ENCODE data around the gene PPP2R5B. TPM values are rescaled to one million over a fixed set of nuclear protein-coding genes. Genes with fewer than 3 reads are reported as not detected.

The PPP2R5B gene
- total RNA-seq, 1 donor from 2014 or later = 12.6 TPM

- no peak for TF ChIP-seq CTCF (IDR thresholded peaks at IDR 0.05)
- no peak for DNase-seq
- H3K9me3 Mint-ChIP-seq = no peaks in the 10 kb centered on the region
- H3K4me3 Mint-ChIP-seq = peak overlapping the region; percentile 88
- CTCF ChIA-PET = no interaction called here
- ATAC-seq (ENCODE audit: low read depth) = no peak
- intact Hi-C loops (cut with micrococcal nuclease) = loop anchor here (1.0 to 2.0 kb wide), 3 partner anchors 8 to 181 kb away; partner anchors contain the start of genes CDCA5, PPP2R5B, VPS51 and ZFPL1
- peak overlapping the region; percentile 85 for H3K27ac Mint-ChIP-seq
- POLR2A ChIA-PET = interaction anchor here (0.7 to 1.2 kb wide), 3 partner anchors 64 to 346 kb away, joined by 3 to 7 read pairs (median 4); partner anchors contain the start of gene ARL2
- H3K4me1 Mint-ChIP-seq = peaks cover 38% of the 10 kb centered on the region
- peaks cover 27% of the 10 kb centered on the region for H3K36me3 Mint-ChIP-seq (ENCODE audit: low read depth)
- no peaks in the 10 kb centered on the region for H3K27me3 Mint-ChIP-seq
These were observed 8.3 kb upstream of the PPP2R5B start for GRCh38 chr11:64916040-64916774.

- peak; percentile 97 for DNase-seq
- H3K36me3 Mint-ChIP-seq (ENCODE audit: low read depth) = peaks cover 19% of the 10 kb centered on the region
These were observed 7.5 kb upstream of the PPP2R5B start, which contains the start of gene ATG2A for GRCh38 chr11:64916775-64917662. TSS of gene ATG2A (minus strand) at chr11:64917209. CDS start at chr11:64917135, 74 bp downstream.

GRCh38 chr11:64917663-64917995 is 6.9 kb upstream of the PPP2R5B start:
- TF ChIP-seq CTCF (IDR thresholded peaks at IDR 0.05) = no peak
- peaks cover 15% of the 10 kb centered on the region for H3K36me3 Mint-ChIP-seq (ENCODE audit: low read depth)

More at GRCh38 chr11:64916775-64917662, 7.5 kb upstream of the PPP2R5B start, which contains the start of gene ATG2A:
- H3K27me3 Mint-ChIP-seq = no peaks in the 10 kb centered on the region
- H3K4me1 Mint-ChIP-seq = peaks cover 38% of the 10 kb centered on the region
- ATAC-seq (ENCODE audit: low read depth) = peak; percentile 98
- CTCF ChIA-PET = interaction anchor here (1.9 kb wide), 1 partner anchor 96 kb away, joined by 7 read pairs; the partner anchor contains the start of gene ARL2
- POLR2A ChIA-PET = interaction anchor here (0.7 to 1.4 kb wide), 6 partner anchors 52 to 345 kb away, joined by 3 to 7 read pairs (median 4); partner anchors contain the start of gene ARL2
- no peak for TF ChIP-seq CTCF (IDR thresholded peaks at IDR 0.05)
- peak within 1 kb of the TSS; percentile 88 for H3K4me3 Mint-ChIP-seq
- peak within 1 kb of the TSS; percentile 85 for H3K27ac Mint-ChIP-seq
- intact Hi-C loops (cut with micrococcal nuclease) = loop anchor here (1.0 to 2.0 kb wide), 9 partner anchors 7 to 215 kb away; partner anchors contain the start of genes CDCA5, EHD1, PPP2R5B and SF1
- no peaks in the 10 kb centered on the region for H3K9me3 Mint-ChIP-seq

DNA sequence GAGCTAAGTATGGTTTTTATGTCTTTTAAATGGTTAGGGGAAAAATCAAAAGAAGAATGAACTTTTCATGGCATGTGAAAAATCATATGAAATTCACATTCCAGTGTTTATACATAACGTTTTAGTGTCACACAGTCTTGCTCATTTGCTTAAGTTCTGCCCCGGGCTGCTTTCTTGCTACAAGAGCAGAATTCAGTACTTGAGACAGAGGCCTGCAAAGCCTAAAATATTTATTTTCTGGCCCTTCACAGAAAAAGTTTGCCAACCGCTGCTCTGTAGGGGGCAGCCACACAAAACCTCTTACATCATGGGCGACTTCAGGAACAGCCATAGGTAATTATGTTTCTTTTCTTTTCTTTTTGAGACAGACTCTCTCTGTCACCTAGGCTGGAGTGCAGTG is 6.5 kb upstream of the PPP2R5B start:
- Mint-ChIP-seq H3K27me3 (no peaks in the 10 kb centered on the region), H3K4me3 (peak overlapping the region; percentile 88), H3K9me3 (no peaks in the 10 kb centered on the region), H3K4me1 (peaks cover 38% of the 10 kb centered on the region), H3K27ac (peak overlapping the region; percentile 85), H3K36me3 (ENCODE audit: low read depth) (peaks cover 11% of the 10 kb centered on the region)
- ChIA-PET POLR2A (interaction anchor here (0.7 to 1.4 kb wide), 4 partner anchors 20 to 78 kb away, joined by 3 to 4 read pairs (median 3); no protein-coding TSS in a partner anchor), CTCF (interaction anchor here (1.9 kb wide), 1 partner anchor 95 kb away, joined by 7 read pairs; the partner anchor contains the start of gene ARL2)
- no peak for TF ChIP-seq CTCF (IDR thresholded peaks at IDR 0.05)
- intact Hi-C loops (cut with micrococcal nuclease) = no loop called here
- DNase-seq = no peak
- ATAC-seq (ENCODE audit: low read depth) = no peak

More at GRCh38 chr11:64917663-64917995, 6.9 kb upstream of the PPP2R5B start:
- Mint-ChIP-seq H3K9me3 (no peaks in the 10 kb centered on the region), H3K27me3 (no peaks in the 10 kb centered on the region), H3K4me3 (peak overlapping the region; percentile 88), H3K27ac (peak overlapping the region; percentile 85), H3K4me1 (peaks cover 38% of the 10 kb centered on the region)
- intact Hi-C loops (cut with micrococcal nuclease) = loop anchor here (1.0 to 2.0 kb wide), 8 partner anchors 39 to 215 kb away; partner anchors contain the start of genes CDCA5, EHD1, SF1 and SNX15
- ChIA-PET POLR2A (interaction anchor here (0.7 to 1.4 kb wide), 3 partner anchors 53 to 79 kb away, joined by 3 to 4 read pairs (median 3); no protein-coding TSS in a partner anchor), CTCF (interaction anchor here (1.9 kb wide), 1 partner anchor 96 kb away, joined by 7 read pairs; the partner anchor contains the start of gene ARL2)
- ATAC-seq (ENCODE audit: low read depth) (no peak), DNase-seq (no peak)
